K562 (cell line): ENCODE measurements around the gene SRPRA. TPM values are rescaled to one million over a fixed set of nuclear protein-coding genes. Genes with fewer than 3 reads are reported as not detected.

Source experiments
- ARID1B ChIP-seq: fragments of 450-650 bp; IDR thresholded peaks from 2 replicates; pipeline ENCODE4 v1.6.1; 2016; ENCODE audit warnings: antibody characterized with exemption, mild to moderate bottlenecking, inconsistent platforms
- BHLHE40 ChIP-seq: IDR thresholded peaks from 2 replicates; pipeline ENCODE4 v1.6.1; 2011; ENCODE audit warnings: low read length, improper control_type of control experiment
- BRD9 ChIP-seq: fragments of 450-650 bp; IDR thresholded peaks from 2 replicates; pipeline ENCODE4 v1.6.1; 2018; ENCODE audit warnings: low read depth; ENCODE audit not compliant: partially characterized antibody
- CHD1 ChIP-seq: fragments of 200-600 bp; sonication (generic); IDR thresholded peaks from one replicate; pipeline ENCODE4 v1.6.1; 2012; ENCODE audit warnings: mild to moderate bottlenecking, moderate library complexity, low read length, inconsistent platforms
- CHD4 ChIP-seq: fragments of 200-600 bp; sonication (generic); IDR thresholded peaks from 3 replicates; pipeline ENCODE4 v1.6.1; 2012; ENCODE audit warnings: low read depth, mild to moderate bottlenecking, mixed read lengths, low read length, inconsistent platforms; ENCODE audit not compliant: insufficient read depth, insufficient replicate concordance, poor library complexity, severe bottlenecking
- ELF1 ChIP-seq: fragments of 200-800 bp; sonication (Bioruptor generic); IDR thresholded peaks from 2 replicates; pipeline ENCODE4 v1.6.1; 2016; ENCODE audit warnings: missing genetic modification characterization, missing compliant biosample characterization
- ELF2 ChIP-seq: fragments of 250-450 bp; sonication (Bioruptor Pico); IDR thresholded peaks from 2 replicates; pipeline ENCODE4 v1.5.0; 2021; ENCODE audit warnings: mild to moderate bottlenecking
- EWSR1 ChIP-seq: fragments of 450-650 bp; IDR thresholded peaks from 2 replicates; pipeline ENCODE4 v1.6.1; 2018; ENCODE audit warnings: borderline replicate concordance, mild to moderate bottlenecking, low read depth, moderate library complexity; ENCODE audit not compliant: partially characterized antibody
- IRF2 ChIP-seq: sonication (generic); formaldehyde crosslinking; IDR thresholded peaks from 2 replicates; pipeline ENCODE4 v1.8.1; 2022; ENCODE audit warnings: mild to moderate bottlenecking, missing genetic modification reagents
- KAT7 ChIP-seq: sonication (generic); formaldehyde crosslinking; IDR thresholded peaks from 2 replicates; pipeline ENCODE4 v1.8.0; 2022; ENCODE audit warnings: missing genetic modification reagents, mild to moderate bottlenecking, borderline replicate concordance
- KDM1A ChIP-seq, 2 experiments: fragments of 450-650 bp; IDR thresholded peaks; 2 replicates each; pipeline ENCODE4 v1.6.1; 2016; ENCODE audit warnings: mild to moderate bottlenecking in 2 of 2
- MEF2A ChIP-seq: IDR thresholded peaks from 2 replicates; pipeline ENCODE4 v1.6.1; 2011; ENCODE audit warnings: low read depth, mild to moderate bottlenecking, low read length, moderate library complexity; ENCODE audit not compliant: control insufficient read depth
- POLR2AphosphoS5 ChIP-seq: IDR thresholded peaks from 2 replicates; pipeline ENCODE4 v1.6.1; 2011; ENCODE audit warnings: mild to moderate bottlenecking, low read depth, low read length, moderate library complexity; ENCODE audit not compliant: control insufficient read depth, insufficient read depth
- RBM22 ChIP-seq: fragments of 200-400 bp; formaldehyde crosslinking; IDR thresholded peaks from 2 replicates; pipeline ENCODE4 v1.6.1; 2018; ENCODE audit warnings: low read length, low read depth; ENCODE audit not compliant: poor library complexity, severe bottlenecking
- RNF2 ChIP-seq: sonication (generic); IDR thresholded peaks from 2 replicates; pipeline ENCODE4 v1.6.1; 2016
- SMARCA5 ChIP-seq: fragments of 450-650 bp; IDR thresholded peaks from 2 replicates; pipeline ENCODE4 v1.6.1; 2016
- TAF1 ChIP-seq: IDR thresholded peaks from 2 replicates; pipeline ENCODE4 v1.6.1; 2011; ENCODE audit warnings: mild to moderate bottlenecking, low read length, moderate library complexity; ENCODE audit not compliant: insufficient read depth, control insufficient read depth, severe bottlenecking; ENCODE audit errors: extremely low read depth
- TAF9B ChIP-seq: fragments of 450-650 bp; IDR thresholded peaks from 2 replicates; pipeline ENCODE4 v1.6.1; 2018; ENCODE audit warnings: mild to moderate bottlenecking; ENCODE audit not compliant: partially characterized antibody
- U2AF1 ChIP-seq: fragments of 200-400 bp; formaldehyde crosslinking; optimal IDR thresholded peaks from 2 replicates; pipeline ENCODE3; 2017; ENCODE audit warnings: mild to moderate bottlenecking, low read depth, low read length, moderate library complexity
- ZNF347 ChIP-seq: fragments of 450-650 bp; formaldehyde crosslinking; IDR thresholded peaks from 2 replicates; pipeline ENCODE4 v1.4.0; 2020; ENCODE audit warnings: low read depth, mild to moderate bottlenecking, moderate library complexity
- polyA plus RNA-seq, 8 experiments: library from polyadenylated mRNA; depleted of rRNA in 4 of 8; stranded (reverse) in 5 of 8; unstranded in 3 of 8; fragments of >200 nt; fragmentation: Nextera tagmentation in 2 of 8; fragmentation: Illumina TruSeq in 1 of 8; extraction: Ambion mirVana in 2 of 8; extraction: Trizol in 1 of 8; gene quantifications; 2 replicates each; pipeline versions ENCODE4 v1.2.1 to v1.2.3, GENCODE V29; 2011 to 2014; ENCODE audit warnings: inconsistent platforms in 1 of 8, missing spikeins in 1 of 8
- total RNA-seq, 7 experiments: library from RNA; depleted of rRNA in 6 of 7; stranded (reverse); fragments of >200 nt in 6 of 7; fragmentation: Illumina TruSeq in 2 of 7; extraction: Trizol in 2 of 7; gene quantifications; 2 replicates each; pipeline versions ENCODE4 v1.2.1 to v1.2.3, GENCODE V29; 2011 to 2021; ENCODE audit warnings: low replicate concordance in 1 of 7
- TF ChIP-seq, protein P1 (sequence below): sonication (generic); formaldehyde crosslinking; IDR thresholded peaks from 2 replicates; pipeline ENCODE4 v1.8.1; 2023; ENCODE audit warnings: mild to moderate bottlenecking, missing genetic modification reagents
- TF ChIP-seq, protein P2 (sequence below), 3 experiments: IDR thresholded peaks in 2 of 3; conservative IDR thresholded peaks in 1 of 3; 2 replicates each; pipeline ENCODE4 v1.5.1; 2011 to 2012; ENCODE audit warnings: low read length in 3 of 3, mild to moderate bottlenecking in 3 of 3, control low read depth in 2 of 3, improper control_type of control experiment in 1 of 3, inconsistent platforms in 1 of 3, low read depth in 1 of 3, mixed read lengths in 1 of 3, moderate library complexity in 1 of 3; ENCODE audit not compliant: insufficient read depth in 2 of 3
- TF ChIP-seq, protein P3 (sequence below): sonication (generic); IDR thresholded peaks from 2 replicates; pipeline ENCODE4 v1.6.1; 2016

The SRPRA gene
- total and polyA plus RNA-seq, 9 of the 15 experiments (the other 6 are each of a cell fraction or from before 2014, with no cell fraction given): 33.5 to 124 (median 80.0) TPM

DNA sequence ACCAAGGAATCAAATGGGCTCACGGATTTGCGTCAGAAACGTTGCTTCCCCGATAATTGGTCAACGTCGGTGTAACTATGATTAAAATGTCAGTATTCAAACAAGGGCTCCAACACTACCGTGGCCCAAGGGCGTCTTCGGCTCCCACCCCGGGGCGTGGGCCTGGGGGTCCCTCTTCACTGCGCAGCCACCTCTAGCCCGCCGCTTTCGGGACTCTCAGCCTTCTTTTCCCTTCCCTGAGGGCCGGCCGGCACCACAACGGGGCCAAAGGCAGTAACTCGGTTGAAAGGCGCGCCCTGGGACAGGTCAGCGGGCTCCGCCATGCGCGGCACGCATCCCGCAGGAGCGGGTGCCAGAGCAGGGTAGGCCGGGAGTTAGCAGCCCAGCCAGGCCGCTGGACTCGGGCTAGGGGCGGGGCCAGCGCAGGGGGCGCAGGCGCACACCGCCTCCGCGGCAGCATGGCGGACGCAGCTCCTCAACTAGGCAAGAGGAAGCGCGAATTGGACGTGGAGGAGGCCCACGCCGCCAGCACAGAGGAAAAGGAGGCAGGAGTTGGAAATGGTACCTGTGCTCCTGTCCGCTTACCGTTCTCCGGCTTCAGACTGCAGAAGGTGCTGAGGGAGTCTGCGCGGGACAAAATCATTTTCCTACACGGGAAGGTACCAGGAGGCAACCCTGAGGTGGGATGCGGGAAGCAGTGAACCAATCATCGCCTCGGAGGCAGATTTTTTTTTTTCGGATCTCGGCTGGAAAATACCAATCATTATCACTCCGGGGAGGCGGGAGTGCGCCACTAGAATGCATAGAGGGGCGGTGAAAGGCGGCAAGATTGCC is 35.1 kb upstream of the SRPRA start, which contains the start of gene DCPS (continued):
- TF ChIP-seq IRF2 (CRISPR knock-in tag): no peak
- TF ChIP-seq KDM1A (IDR thresholded peaks at IDR 0.05): peak; percentile 17 to 28; a peak in 2 of 4 replicates
- TF ChIP-seq ARID1B: peak; percentile 46; the same call in 1 of the 2 replicates
- peak; percentile 95 for TF ChIP-seq KAT7 (CRISPR knock-in tag)
- TF ChIP-seq CHD4: no peak
- peak; percentile 83 for TF ChIP-seq POLR2AphosphoS5
- peak; percentile 52 for TF ChIP-seq BHLHE40
- TF ChIP-seq, protein P1, sequence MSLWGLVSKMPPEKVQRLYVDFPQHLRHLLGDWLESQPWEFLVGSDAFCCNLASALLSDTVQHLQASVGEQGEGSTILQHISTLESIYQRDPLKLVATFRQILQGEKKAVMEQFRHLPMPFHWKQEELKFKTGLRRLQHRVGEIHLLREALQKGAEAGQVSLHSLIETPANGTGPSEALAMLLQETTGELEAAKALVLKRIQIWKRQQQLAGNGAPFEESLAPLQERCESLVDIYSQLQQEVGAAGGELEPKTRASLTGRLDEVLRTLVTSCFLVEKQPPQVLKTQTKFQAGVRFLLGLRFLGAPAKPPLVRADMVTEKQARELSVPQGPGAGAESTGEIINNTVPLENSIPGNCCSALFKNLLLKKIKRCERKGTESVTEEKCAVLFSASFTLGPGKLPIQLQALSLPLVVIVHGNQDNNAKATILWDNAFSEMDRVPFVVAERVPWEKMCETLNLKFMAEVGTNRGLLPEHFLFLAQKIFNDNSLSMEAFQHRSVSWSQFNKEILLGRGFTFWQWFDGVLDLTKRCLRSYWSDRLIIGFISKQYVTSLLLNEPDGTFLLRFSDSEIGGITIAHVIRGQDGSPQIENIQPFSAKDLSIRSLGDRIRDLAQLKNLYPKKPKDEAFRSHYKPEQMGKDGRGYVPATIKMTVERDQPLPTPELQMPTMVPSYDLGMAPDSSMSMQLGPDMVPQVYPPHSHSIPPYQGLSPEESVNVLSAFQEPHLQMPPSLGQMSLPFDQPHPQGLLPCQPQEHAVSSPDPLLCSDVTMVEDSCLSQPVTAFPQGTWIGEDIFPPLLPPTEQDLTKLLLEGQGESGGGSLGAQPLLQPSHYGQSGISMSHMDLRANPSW: peak; percentile 82; the same call in 1 of the 2 replicates
- no peak for TF ChIP-seq ELF1 (tag)
- no peak for TF ChIP-seq SMARCA5
- peak; percentile 85 for TF ChIP-seq TAF1
- TF ChIP-seq RBM22: peak; percentile 72
- no peak for TF ChIP-seq CHD1
- peak; percentile 57; the same call in 1 of the 2 replicates for TF ChIP-seq RNF2
- peak; percentile 78 for TF ChIP-seq TAF9B
- no peak for TF ChIP-seq ELF2 (CRISPR knock-in tag)
- TF ChIP-seq, protein P2, sequence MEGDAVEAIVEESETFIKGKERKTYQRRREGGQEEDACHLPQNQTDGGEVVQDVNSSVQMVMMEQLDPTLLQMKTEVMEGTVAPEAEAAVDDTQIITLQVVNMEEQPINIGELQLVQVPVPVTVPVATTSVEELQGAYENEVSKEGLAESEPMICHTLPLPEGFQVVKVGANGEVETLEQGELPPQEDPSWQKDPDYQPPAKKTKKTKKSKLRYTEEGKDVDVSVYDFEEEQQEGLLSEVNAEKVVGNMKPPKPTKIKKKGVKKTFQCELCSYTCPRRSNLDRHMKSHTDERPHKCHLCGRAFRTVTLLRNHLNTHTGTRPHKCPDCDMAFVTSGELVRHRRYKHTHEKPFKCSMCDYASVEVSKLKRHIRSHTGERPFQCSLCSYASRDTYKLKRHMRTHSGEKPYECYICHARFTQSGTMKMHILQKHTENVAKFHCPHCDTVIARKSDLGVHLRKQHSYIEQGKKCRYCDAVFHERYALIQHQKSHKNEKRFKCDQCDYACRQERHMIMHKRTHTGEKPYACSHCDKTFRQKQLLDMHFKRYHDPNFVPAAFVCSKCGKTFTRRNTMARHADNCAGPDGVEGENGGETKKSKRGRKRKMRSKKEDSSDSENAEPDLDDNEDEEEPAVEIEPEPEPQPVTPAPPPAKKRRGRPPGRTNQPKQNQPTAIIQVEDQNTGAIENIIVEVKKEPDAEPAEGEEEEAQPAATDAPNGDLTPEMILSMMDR (IDR thresholded peaks at IDR 0.05 in 2 of 3, conservative IDR thresholded peaks at IDR 0.05 in 1 of 3; ENCODE audit: insufficient read depth in 2 of 3, low read depth in 1 of 3, low read length in 3 of 3): no peak
- no peak for TF ChIP-seq BRD9
- no peak for TF ChIP-seq MEF2A
- TF ChIP-seq, protein P3, sequence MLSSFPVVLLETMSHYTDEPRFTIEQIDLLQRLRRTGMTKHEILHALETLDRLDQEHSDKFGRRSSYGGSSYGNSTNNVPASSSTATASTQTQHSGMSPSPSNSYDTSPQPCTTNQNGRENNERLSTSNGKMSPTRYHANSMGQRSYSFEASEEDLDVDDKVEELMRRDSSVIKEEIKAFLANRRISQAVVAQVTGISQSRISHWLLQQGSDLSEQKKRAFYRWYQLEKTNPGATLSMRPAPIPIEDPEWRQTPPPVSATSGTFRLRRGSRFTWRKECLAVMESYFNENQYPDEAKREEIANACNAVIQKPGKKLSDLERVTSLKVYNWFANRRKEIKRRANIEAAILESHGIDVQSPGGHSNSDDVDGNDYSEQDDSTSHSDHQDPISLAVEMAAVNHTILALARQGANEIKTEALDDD: no peak
- no peak for TF ChIP-seq ZNF347 (CRISPR knock-in tag)
- TF ChIP-seq EWSR1: no peak
- no peak for TF ChIP-seq U2AF1
